ENCODE results near the gene EXT2. TPM values are rescaled to one million over a fixed set of nuclear protein-coding genes. Genes with fewer than 3 reads are reported as not detected.

The EXT2 gene
- total RNA-seq, 1 donor = 174 TPM

- peak; percentile 68 for DNase-seq (ENCODE audit: insufficient read length, low spot score, missing footprints)
- Histone ChIP-seq H3K4me2 (ENCODE audit: insufficient read depth, low read length) (no peak overlapping the region), H3K9me3 (ENCODE audit: low read depth, low read length) (no peaks in the 10 kb centered on the region), H3K79me2 (ENCODE audit: insufficient read depth, low read length) (no peaks in the 10 kb centered on the region), H3K27ac (ENCODE audit: low read depth, low read length) (no peak overlapping the region), H4K20me1 (ENCODE audit: insufficient read depth, low read length) (peaks cover 8% of the 10 kb centered on the region), H3K36me3 (ENCODE audit: insufficient read depth, low read length) (peaks cover 5% of the 10 kb centered on the region), H3K4me3 (ENCODE audit: insufficient read depth, low read length) (no peak overlapping the region), H2AFZ (ENCODE audit: low read length) (no peak overlapping the region), H3K27me3 (ENCODE audit: insufficient read depth, low read length) (no peaks in the 10 kb centered on the region), H3K4me1 (ENCODE audit: insufficient read depth, low read length) (peaks cover 29% of the 10 kb centered on the region)
- no peak for TF ChIP-seq CTCF (IDR thresholded peaks at IDR 0.05; ENCODE audit: extremely low read depth, low read depth, low read length)
These were observed 40.9 kb downstream of the EXT2 start for GRCh38 chr11:44136176-44136945.

- Histone ChIP-seq H3K4me3 (ENCODE audit: insufficient read depth, low read length) (no peak overlapping the region), H3K9me3 (ENCODE audit: low read depth, low read length) (no peaks in the 10 kb centered on the region), H4K20me1 (ENCODE audit: insufficient read depth, low read length) (peaks cover 8% of the 10 kb centered on the region), H3K79me2 (ENCODE audit: insufficient read depth, low read length) (no peaks in the 10 kb centered on the region), H3K4me1 (ENCODE audit: insufficient read depth, low read length) (peaks cover 29% of the 10 kb centered on the region), H2AFZ (ENCODE audit: low read length) (no peak overlapping the region), H3K36me3 (ENCODE audit: insufficient read depth, low read length) (peaks cover 5% of the 10 kb centered on the region), H3K27ac (ENCODE audit: low read depth, low read length) (no peak overlapping the region), H3K27me3 (ENCODE audit: insufficient read depth, low read length) (no peaks in the 10 kb centered on the region), H3K4me2 (ENCODE audit: insufficient read depth, low read length) (no peak overlapping the region)
- DNase-seq (ENCODE audit: insufficient read length, low spot score, missing footprints) = no peak
- TF ChIP-seq CTCF (IDR thresholded peaks at IDR 0.05; ENCODE audit: extremely low read depth, low read depth, low read length) = no peak
These were observed 41.6 kb downstream of the EXT2 start for GRCh38 chr11:44137057-44137456.

GRCh38 chr11:44138286-44138685 is 42.8 kb downstream of the EXT2 start:
- H3K4me2 ChIP-seq (ENCODE audit: insufficient read depth, low read length) = no peak overlapping the region
- H3K4me1 ChIP-seq (ENCODE audit: insufficient read depth, low read length) = peaks cover 29% of the 10 kb centered on the region
- no peak overlapping the region for H3K4me3 ChIP-seq (ENCODE audit: insufficient read depth, low read length)
- no peaks in the 10 kb centered on the region for H3K27me3 ChIP-seq (ENCODE audit: insufficient read depth, low read length)
- H3K79me2 ChIP-seq (ENCODE audit: insufficient read depth, low read length) = no peaks in the 10 kb centered on the region
- no peak overlapping the region for H3K27ac ChIP-seq (ENCODE audit: low read depth, low read length)
- peaks cover 11% of the 10 kb centered on the region for H4K20me1 ChIP-seq (ENCODE audit: insufficient read depth, low read length)
- TF ChIP-seq CTCF (IDR thresholded peaks at IDR 0.05; ENCODE audit: extremely low read depth, low read depth, low read length) = no peak
- no peak for DNase-seq (ENCODE audit: insufficient read length, low spot score, missing footprints)
- no peaks in the 10 kb centered on the region for H3K9me3 ChIP-seq (ENCODE audit: low read depth, low read length)
- no peaks in the 10 kb centered on the region for H3K36me3 ChIP-seq (ENCODE audit: insufficient read depth, low read length)
- no peak overlapping the region for H2AFZ ChIP-seq (ENCODE audit: low read length)

- Histone ChIP-seq H3K27ac (ENCODE audit: low read depth, low read length) (no peak overlapping the region), H4K20me1 (ENCODE audit: insufficient read depth, low read length) (peaks cover 12% of the 10 kb centered on the region), H3K9me3 (ENCODE audit: low read depth, low read length) (no peaks in the 10 kb centered on the region), H3K27me3 (ENCODE audit: insufficient read depth, low read length) (no peaks in the 10 kb centered on the region), H3K4me2 (ENCODE audit: insufficient read depth, low read length) (no peak overlapping the region), H3K79me2 (ENCODE audit: insufficient read depth, low read length) (no peaks in the 10 kb centered on the region), H3K4me1 (ENCODE audit: insufficient read depth, low read length) (peaks cover 29% of the 10 kb centered on the region), H3K36me3 (ENCODE audit: insufficient read depth, low read length) (no peaks in the 10 kb centered on the region), H2AFZ (ENCODE audit: low read length) (no peak overlapping the region), H3K4me3 (ENCODE audit: insufficient read depth, low read length) (no peak overlapping the region)
- no peak for TF ChIP-seq CTCF (IDR thresholded peaks at IDR 0.05; ENCODE audit: extremely low read depth, low read depth, low read length)
- DNase-seq (ENCODE audit: insufficient read length, low spot score, missing footprints) = no peak
These were observed 43.5 kb downstream of the EXT2 start for GRCh38 chr11:44138980-44139379.
